ENCODE results near the gene HRH2. TPM values are rescaled to one million over a fixed set of nuclear protein-coding genes. Genes with fewer than 3 reads are reported as not detected.

The HRH2 gene
- total RNA-seq, 3 donors from 2014 or later (not counting 1 experiment from before 2014, with no cell fraction given) = 1.4 to 13.9 (median 3.1) TPM

- peaks cover 2% of the 10 kb centered on the region for H3K27me3 ChIP-seq (ENCODE audit: control insufficient read depth, insufficient read depth, low read length)
- DNase-seq (no peak), ATAC-seq (no peak)
- no peaks in the 10 kb centered on the region for H3K36me3 ChIP-seq (ENCODE audit: control insufficient read depth, insufficient read depth, low read length)
- intact Hi-C loops (cut with micrococcal nuclease) = no loop called here
- no peak overlapping the region for H3K4me3 Mint-ChIP-seq
- no peaks in the 10 kb centered on the region for H3K9me3 Mint-ChIP-seq
- no peak for TF ChIP-seq CTCF (IDR thresholded peaks at IDR 0.05)
- H3K9me3 ChIP-seq (ENCODE audit: control insufficient read depth, insufficient read depth, low read length) = no peaks in the 10 kb centered on the region
- peaks cover 17 to 40% of the 10 kb centered on the region in 2 donors for H3K27me3 Mint-ChIP-seq (ENCODE audit: low read depth in 2 of 2)
- H3K4me1 Mint-ChIP-seq = no peaks in the 10 kb centered on the region
- H3K27ac Mint-ChIP-seq = no peak overlapping the region
- H3K27ac ChIP-seq (ENCODE audit: low read length) = no peak overlapping the region
- H3K36me3 Mint-ChIP-seq = no peaks in the 10 kb centered on the region
- H3K4me3 ChIP-seq (ENCODE audit: low read length) = no peak overlapping the region
- WGBS (ENCODE audit: insufficient coverage) = 62% methylated on average over 4 of the region's 4 CpGs
- H3K4me1 ChIP-seq (ENCODE audit: control insufficient read depth, insufficient read depth, low read length) = no peaks in the 10 kb centered on the region
Measured at GRCh38 chr5:175736652-175737051, 78.8 kb downstream of the HRH2 start.

GRCh38 chr5:175737481-175737880 lies 79.6 kb downstream of the HRH2 start:
- H3K27me3 Mint-ChIP-seq (ENCODE audit: low read depth in 2 of 2) = peaks cover 17 to 48% of the 10 kb centered on the region in 2 donors
- no peak for ATAC-seq
- WGBS (ENCODE audit: insufficient coverage) = 74% methylated on average over 7 of the region's 7 CpGs
- Histone ChIP-seq H3K4me3 (ENCODE audit: low read length) (no peak overlapping the region), H3K4me1 (ENCODE audit: control insufficient read depth, insufficient read depth, low read length) (no peaks in the 10 kb centered on the region), H3K27me3 (ENCODE audit: control insufficient read depth, insufficient read depth, low read length) (peaks cover 2% of the 10 kb centered on the region), H3K36me3 (ENCODE audit: control insufficient read depth, insufficient read depth, low read length) (no peaks in the 10 kb centered on the region), H3K27ac (ENCODE audit: low read length) (no peak overlapping the region), H3K9me3 (ENCODE audit: control insufficient read depth, insufficient read depth, low read length) (no peaks in the 10 kb centered on the region)
- no peaks in the 10 kb centered on the region for H3K36me3 Mint-ChIP-seq
- H3K9me3 Mint-ChIP-seq = no peaks in the 10 kb centered on the region
- no peaks in the 10 kb centered on the region for H3K4me1 Mint-ChIP-seq
- no peak overlapping the region for H3K4me3 Mint-ChIP-seq
- intact Hi-C loops (cut with micrococcal nuclease) = no loop called here
- no peak for TF ChIP-seq CTCF (IDR thresholded peaks at IDR 0.05)
- H3K27ac Mint-ChIP-seq = no peak overlapping the region
- no peak for DNase-seq

GRCh38 chr5:175738126-175738525 lies 80.3 kb downstream of the HRH2 start:
- no peaks in the 10 kb centered on the region for H3K4me1 Mint-ChIP-seq
- H3K27ac Mint-ChIP-seq = no peak overlapping the region
- no peak overlapping the region for H3K4me3 Mint-ChIP-seq
- H3K27me3 Mint-ChIP-seq (ENCODE audit: low read depth in 2 of 2) = peaks cover 13 to 54% of the 10 kb centered on the region in 2 donors
- DNase-seq (no peak), ATAC-seq (no peak)
- Histone ChIP-seq H3K27ac (ENCODE audit: low read length) (no peak overlapping the region), H3K36me3 (ENCODE audit: control insufficient read depth, insufficient read depth, low read length) (no peaks in the 10 kb centered on the region), H3K9me3 (ENCODE audit: control insufficient read depth, insufficient read depth, low read length) (no peaks in the 10 kb centered on the region), H3K27me3 (ENCODE audit: control insufficient read depth, insufficient read depth, low read length) (peaks cover 2% of the 10 kb centered on the region), H3K4me1 (ENCODE audit: control insufficient read depth, insufficient read depth, low read length) (no peaks in the 10 kb centered on the region), H3K4me3 (ENCODE audit: low read length) (no peak overlapping the region)
- H3K36me3 Mint-ChIP-seq = no peaks in the 10 kb centered on the region
- no peaks in the 10 kb centered on the region for H3K9me3 Mint-ChIP-seq
- 91% methylated on average over 4 of the region's 4 CpGs for WGBS (ENCODE audit: insufficient coverage)
- no peak for TF ChIP-seq CTCF (IDR thresholded peaks at IDR 0.05)
- intact Hi-C loops (cut with micrococcal nuclease) = no loop called here

GRCh38 chr5:175738602-175739133 lies 80.8 kb downstream of the HRH2 start:
- no peaks in the 10 kb centered on the region for H3K36me3 ChIP-seq (ENCODE audit: control insufficient read depth, insufficient read depth, low read length)
- no peak overlapping the region for H3K27ac Mint-ChIP-seq
- H3K4me1 Mint-ChIP-seq = no peaks in the 10 kb centered on the region
- no peaks in the 10 kb centered on the region for H3K9me3 ChIP-seq (ENCODE audit: control insufficient read depth, insufficient read depth, low read length)
- H3K4me3 Mint-ChIP-seq = no peak overlapping the region
- peaks cover 10 to 59% of the 10 kb centered on the region in 2 donors for H3K27me3 Mint-ChIP-seq (ENCODE audit: low read depth in 2 of 2)
- intact Hi-C loops (cut with micrococcal nuclease) = no loop called here
- H3K27me3 ChIP-seq (ENCODE audit: control insufficient read depth, insufficient read depth, low read length) = peaks cover 2% of the 10 kb centered on the region
- H3K4me3 ChIP-seq (ENCODE audit: low read length) = no peak overlapping the region
- 77% methylated on average over 11 of the region's 14 CpGs for WGBS (ENCODE audit: insufficient coverage)
- no peaks in the 10 kb centered on the region for H3K9me3 Mint-ChIP-seq
- no peak for DNase-seq
- no peak for ATAC-seq
- H3K27ac ChIP-seq (ENCODE audit: low read length) = no peak overlapping the region
- H3K36me3 Mint-ChIP-seq = no peaks in the 10 kb centered on the region
- no peak for TF ChIP-seq CTCF (IDR thresholded peaks at IDR 0.05)
- no peaks in the 10 kb centered on the region for H3K4me1 ChIP-seq (ENCODE audit: control insufficient read depth, insufficient read depth, low read length)
